KOPT-K1 (cell line): ENCODE results near the gene TTF2.

ENCODE experiments used
- H3K27ac ChIP-seq: fragments of 200-600 bp; sonication (generic); 2 replicates; pipeline ENCODE4 v1.5.1; 2016; ENCODE audit warnings: antibody characterized with exemption, mild to moderate bottlenecking, low read depth, low read length; ENCODE audit not compliant: poor library complexity, severe bottlenecking
- H3K36me3 ChIP-seq: fragments of 200-600 bp; sonication (generic); 2 replicates; pipeline ENCODE4 v1.5.1; 2017; ENCODE audit warnings: antibody characterized with exemption, mild to moderate bottlenecking, low read length, moderate library complexity; ENCODE audit not compliant: insufficient read depth
- H3K9me3 ChIP-seq: fragments of 200-600 bp; sonication (generic); 2 replicates; pipeline ENCODE4 v1.5.1; 2017; ENCODE audit warnings: antibody characterized with exemption, low read length, mild to moderate bottlenecking; ENCODE audit not compliant: insufficient read depth, poor library complexity, severe bottlenecking

Gene TTF2

DNA sequence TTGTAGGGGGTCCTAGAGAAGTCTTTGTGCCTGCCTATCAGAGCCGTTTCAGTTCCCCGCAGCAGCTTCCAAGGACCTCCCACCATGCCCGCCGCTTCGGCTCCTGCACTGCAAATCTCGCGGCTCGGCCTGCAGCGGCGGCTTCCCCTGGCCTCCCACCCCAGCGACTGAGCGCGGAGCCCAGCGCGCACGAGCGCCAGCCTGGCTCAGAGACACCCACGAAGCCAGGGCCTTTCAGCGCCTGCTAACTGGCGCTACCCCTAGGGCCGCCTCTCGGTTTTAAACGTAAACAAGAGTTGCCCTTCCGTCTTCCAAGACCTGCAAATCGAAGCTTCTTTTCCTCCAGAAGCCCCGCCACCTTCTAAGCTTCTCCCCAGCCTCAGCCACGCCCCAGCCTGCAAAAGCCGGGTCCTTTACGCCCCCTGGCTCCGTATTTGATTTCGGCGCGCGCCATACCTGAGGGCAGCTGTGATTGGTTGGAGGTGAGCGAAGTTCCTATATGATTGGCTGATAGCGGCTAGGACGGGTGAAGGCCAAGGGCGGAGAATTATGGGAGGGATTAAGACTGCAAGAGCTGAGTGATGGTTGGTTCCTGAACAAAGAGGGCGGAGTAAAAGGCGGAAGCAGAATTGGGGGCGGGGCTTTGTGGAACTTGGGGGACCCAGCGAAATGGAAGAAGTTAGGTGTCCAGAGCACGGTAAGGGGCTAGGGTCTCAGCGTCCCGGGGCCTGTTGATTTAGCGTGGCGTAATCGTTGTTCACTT is at the start of gene TTF2:
Gene TTF2 (plus strand): TSS at position 649 of the 763 bp plus-strand sequence. CDS start 21 bp downstream, at position 670.
- Histone ChIP-seq H3K36me3 (peaks cover 37% of the 10 kb centered on the region), H3K9me3 (no peaks in the 10 kb centered on the region), H3K27ac (peak within 1 kb of the TSS; percentile 95)

DNA sequence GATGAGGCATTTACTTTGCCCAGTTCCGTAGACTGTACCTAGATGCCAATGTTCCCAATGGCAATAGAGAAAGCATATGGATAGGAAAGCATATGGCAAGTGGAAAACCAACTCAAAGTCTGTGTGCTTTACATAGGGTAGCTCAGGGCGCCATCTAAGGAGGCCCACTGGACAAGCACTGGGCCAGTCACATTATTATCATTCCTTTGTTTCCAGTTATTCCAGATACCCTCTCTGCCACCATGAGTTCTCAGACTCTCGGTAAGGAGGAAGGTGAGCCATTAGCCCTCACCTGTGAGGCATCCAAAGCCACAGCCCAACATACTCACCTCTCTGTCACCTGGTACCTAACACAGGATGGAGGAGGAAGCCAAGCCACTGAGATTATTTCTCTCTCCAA is 48.8 kb upstream of the TTF2 start:
- no peaks in the 10 kb centered on the region for H3K36me3 ChIP-seq
- no peak overlapping the region for H3K27ac ChIP-seq
- no peaks in the 10 kb centered on the region for H3K9me3 ChIP-seq

DNA sequence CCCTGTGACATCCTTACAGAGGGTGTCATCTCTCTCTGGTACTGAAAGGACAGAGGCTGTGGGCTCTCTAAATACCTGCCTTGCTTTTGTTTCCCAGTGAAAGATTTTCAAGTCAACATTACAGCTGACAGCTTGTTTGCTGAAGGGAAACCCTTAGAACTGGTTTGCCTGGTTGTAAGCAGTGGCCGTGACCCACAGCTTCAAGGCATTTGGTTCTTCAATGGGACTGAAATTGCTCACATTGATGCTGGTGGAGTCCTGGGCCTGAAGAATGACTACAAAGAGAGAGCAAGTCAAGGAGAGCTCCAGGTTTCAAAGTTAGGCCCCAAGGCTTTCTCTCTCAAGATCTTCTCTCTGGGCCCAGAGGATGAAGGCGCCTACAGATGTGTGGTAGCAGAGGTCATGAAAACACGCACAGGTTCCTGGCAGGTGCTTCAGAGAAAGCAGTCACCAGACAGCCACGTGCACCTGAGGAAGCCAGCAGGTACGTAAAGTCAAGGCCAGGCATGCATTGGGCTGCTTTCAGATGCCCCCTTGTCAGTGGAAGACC is 46.7 kb upstream of the TTF2 start:
- H3K27ac ChIP-seq = no peak overlapping the region

DNA sequence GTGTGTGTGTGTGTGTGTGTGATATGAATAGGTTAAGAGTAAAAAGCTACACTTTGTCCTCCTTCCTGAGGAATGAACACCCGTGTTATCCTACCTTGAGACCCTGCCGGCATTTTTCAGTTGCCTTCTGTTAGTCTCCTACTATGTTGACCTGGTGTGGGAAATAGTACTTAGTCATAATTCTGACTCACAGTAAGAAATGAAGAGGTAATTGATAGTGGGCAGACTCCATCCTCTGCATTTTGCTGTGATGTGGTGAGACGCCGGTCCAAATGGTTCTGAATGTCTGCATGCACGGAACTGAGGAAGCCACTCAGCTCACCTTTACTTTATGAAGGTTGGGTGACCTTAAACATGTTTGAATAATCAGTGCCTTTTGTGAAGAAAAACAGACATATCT is 45.9 kb upstream of the TTF2 start:
- Histone ChIP-seq H3K36me3 (no peaks in the 10 kb centered on the region), H3K27ac (no peak overlapping the region), H3K9me3 (no peaks in the 10 kb centered on the region)

More for the DNA sequence above, 46.7 kb upstream of the TTF2 start:
- Histone ChIP-seq H3K9me3 (no peaks in the 10 kb centered on the region), H3K36me3 (no peaks in the 10 kb centered on the region)

DNA sequence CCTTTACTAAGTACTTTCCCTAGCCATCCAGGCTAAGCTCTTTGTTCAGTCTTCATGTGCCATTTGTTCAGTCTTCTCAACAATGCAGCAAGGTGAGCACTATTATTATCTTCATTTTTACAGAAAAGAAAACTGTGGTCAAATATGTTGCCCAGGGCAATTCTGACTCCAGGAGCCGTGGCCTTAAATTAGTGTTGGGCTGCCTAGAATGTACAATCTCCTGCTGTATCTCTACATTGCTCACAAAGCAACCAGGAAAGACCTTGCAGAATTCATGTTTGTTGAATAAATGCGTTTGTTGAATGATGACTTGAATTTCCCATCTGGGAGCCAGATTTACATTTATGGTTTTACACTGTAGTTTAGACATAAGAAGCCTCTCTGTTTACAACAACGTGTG is 44.4 kb upstream of the TTF2 start:
- no peaks in the 10 kb centered on the region for H3K9me3 ChIP-seq
- H3K27ac ChIP-seq = no peak overlapping the region
- no peaks in the 10 kb centered on the region for H3K36me3 ChIP-seq

DNA sequence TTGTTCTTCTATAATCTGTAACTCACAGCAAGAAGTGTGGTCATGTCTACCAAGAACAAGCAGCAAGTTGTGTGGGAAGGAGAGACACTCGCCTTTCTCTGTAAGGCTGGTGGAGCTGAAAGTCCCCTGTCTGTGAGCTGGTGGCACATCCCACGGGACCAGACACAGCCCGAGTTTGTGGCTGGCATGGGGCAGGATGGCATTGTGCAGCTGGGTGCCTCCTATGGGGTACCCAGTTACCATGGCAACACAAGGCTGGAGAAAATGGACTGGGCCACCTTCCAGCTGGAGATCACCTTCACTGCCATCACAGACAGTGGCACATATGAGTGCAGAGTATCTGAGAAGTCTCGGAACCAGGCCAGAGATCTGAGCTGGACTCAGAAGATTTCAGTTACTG is 43.1 kb upstream of the TTF2 start:
- Histone ChIP-seq H3K27ac (no peak overlapping the region), H3K36me3 (no peaks in the 10 kb centered on the region), H3K9me3 (no peaks in the 10 kb centered on the region)

DNA sequence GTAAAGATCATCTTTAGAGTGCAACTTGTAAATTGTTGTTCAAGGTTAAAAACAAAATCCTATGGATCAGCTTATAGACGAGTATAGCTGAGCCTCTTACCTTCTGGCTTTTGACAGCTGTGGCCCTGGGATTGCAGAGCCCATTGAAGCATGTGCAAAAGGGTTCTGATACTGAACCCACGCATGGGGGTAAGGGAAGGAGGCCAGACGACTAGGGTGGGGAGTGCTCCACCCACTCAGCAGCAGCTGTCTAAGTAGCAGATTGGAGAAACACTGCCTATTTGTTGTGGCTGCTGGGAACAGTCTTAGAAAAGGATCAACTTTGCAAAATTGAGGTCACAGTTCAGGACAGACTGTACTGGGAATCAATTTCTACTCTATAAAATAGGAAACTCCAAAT is 42.5 kb upstream of the TTF2 start:
- no peaks in the 10 kb centered on the region for H3K36me3 ChIP-seq
- no peaks in the 10 kb centered on the region for H3K9me3 ChIP-seq
- H3K27ac ChIP-seq = no peak overlapping the region

DNA sequence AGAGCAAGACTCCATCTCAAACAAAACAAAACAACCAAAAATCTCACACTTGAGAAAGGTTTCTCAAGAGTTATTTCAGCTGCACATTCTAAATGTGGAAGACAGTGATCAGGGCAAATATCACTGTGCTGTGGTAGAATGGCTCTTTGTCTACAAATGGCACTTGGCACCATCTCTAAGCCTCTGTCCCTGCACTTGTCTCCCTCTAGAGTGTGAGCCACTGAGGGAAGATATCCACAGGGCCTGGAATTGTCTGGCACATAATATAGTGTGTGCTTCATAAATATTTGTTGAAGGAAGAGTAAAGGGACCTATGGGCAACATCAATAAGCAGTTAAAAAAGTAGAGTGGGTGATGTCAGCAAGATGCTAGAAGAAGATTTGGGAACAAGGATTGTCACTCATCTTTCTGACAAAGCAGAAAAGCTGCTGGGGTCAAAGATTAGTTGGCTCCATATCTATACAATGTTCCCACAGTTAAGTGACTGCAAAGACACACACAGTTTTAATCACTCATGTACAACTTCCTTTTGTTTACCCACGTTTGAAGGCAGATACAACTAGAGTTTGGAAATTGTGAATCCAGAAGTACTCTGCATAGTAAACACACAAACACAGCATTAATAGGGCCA is 39.5 kb upstream of the TTF2 start:
- no peaks in the 10 kb centered on the region for H3K9me3 ChIP-seq
- no peak overlapping the region for H3K27ac ChIP-seq
- H3K36me3 ChIP-seq = no peaks in the 10 kb centered on the region

DNA sequence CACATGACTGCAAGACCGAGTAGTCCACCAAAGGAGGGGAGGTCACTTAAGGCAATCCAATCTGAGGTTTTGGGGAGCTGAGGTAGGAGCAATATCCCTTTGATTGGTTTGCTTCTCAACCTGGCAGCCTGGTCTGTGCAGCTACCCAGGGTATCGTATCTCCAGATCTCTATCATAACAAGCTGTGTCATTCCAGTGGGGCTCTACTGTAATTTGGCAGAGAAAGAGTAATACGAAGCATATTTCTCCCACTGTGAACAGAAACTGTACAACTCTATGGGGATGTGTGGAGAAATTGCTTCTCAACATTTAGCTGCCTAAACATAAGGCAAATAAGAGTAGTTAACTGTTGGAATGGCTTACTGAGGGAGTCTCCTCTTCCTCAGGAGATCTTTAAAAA is 38.0 kb upstream of the TTF2 start:
- no peaks in the 10 kb centered on the region for H3K9me3 ChIP-seq
- H3K36me3 ChIP-seq = no peaks in the 10 kb centered on the region
- H3K27ac ChIP-seq = no peak overlapping the region

DNA sequence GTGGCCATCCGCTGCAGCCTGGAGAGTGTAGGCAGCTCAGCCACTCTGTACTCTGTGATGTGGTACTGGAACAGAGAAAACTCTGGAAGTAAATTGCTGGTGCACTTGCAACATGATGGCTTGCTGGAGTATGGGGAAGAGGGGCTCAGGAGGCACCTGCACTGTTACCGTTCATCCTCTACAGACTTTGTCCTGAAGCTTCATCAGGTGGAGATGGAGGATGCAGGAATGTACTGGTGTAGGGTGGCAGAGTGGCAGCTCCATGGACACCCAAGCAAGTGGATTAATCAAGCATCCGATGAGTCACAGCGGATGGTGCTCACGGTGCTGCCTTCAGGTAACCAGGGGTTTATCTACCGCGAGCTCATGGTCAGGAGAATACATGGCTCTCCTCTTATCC is 34.6 kb upstream of the TTF2 start:
- H3K27ac ChIP-seq = no peak overlapping the region
- no peaks in the 10 kb centered on the region for H3K36me3 ChIP-seq
- no peaks in the 10 kb centered on the region for H3K9me3 ChIP-seq

DNA sequence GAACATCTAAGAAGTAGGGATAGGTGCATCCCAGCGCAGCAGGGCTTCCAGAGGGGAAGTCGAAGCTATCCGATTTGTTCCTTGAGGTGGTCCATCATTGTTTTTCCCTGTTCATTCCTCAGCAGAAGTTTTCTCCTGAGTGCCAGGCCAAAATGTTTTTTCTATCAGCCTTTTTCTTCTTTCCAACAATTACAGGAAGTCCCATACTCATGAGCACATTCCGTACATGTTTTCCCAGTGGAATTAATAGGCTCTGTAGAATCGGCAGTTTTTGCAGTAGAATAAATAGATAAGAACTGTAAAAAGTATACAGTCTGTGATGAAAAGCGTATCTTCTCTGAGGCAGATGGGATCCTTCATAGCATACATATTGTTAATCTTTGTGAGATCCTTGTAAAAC is 33.8 kb upstream of the TTF2 start:
- H3K27ac ChIP-seq = no peak overlapping the region
- no peaks in the 10 kb centered on the region for H3K9me3 ChIP-seq
- H3K36me3 ChIP-seq = no peaks in the 10 kb centered on the region

DNA sequence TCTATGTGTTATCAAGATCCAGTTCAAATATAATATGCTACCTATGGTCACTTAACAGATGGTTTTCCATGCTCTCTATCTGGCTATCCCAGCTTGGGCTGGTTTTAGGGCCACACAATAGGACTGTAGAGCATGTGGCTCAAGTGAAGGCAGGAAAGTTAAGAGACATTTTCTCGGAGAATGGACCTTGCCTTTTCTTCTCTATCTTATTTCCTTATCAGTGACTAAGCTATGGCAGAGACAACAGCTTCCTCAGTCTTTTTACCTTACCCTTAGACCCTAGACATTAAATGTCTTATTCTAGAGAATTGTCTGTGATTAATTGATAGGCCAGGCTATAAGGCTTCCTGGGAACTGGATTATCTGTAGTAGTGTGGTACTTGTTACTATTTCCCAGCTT is 30.4 kb upstream of the TTF2 start:
- Histone ChIP-seq H3K9me3 (no peaks in the 10 kb centered on the region), H3K36me3 (no peaks in the 10 kb centered on the region), H3K27ac (no peak overlapping the region)

DNA sequence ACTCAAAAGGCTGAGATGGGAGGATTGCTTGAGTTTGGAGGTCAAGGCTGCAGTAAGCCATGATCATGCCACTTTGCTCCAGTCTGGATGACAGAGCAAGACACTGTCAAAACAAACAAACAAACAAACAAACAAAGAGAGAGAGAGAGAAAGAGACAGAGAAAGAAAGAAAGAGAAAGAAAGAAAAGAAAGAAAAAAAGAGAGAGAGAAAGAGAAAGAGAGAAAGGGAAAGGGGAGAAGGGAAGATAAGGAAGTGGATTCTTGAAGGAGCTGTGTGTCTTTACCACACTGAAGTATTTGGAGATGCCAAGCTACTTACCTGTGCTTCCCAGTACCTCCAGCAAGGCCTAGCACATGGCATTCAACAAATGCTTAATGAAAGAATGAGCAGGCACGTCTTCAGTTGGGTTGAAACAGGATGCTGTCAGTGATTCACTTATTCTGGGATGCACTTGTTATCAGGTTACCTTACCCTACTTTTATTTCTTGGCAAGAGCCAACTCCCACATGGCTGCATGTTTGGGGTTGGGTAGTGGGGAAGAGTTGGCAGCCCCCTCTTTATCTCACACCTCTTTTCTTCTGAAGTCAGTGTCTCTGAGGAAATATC is 29.8 kb upstream of the TTF2 start:
- Histone ChIP-seq H3K36me3 (no peaks in the 10 kb centered on the region), H3K9me3 (no peaks in the 10 kb centered on the region), H3K27ac (no peak overlapping the region)

DNA sequence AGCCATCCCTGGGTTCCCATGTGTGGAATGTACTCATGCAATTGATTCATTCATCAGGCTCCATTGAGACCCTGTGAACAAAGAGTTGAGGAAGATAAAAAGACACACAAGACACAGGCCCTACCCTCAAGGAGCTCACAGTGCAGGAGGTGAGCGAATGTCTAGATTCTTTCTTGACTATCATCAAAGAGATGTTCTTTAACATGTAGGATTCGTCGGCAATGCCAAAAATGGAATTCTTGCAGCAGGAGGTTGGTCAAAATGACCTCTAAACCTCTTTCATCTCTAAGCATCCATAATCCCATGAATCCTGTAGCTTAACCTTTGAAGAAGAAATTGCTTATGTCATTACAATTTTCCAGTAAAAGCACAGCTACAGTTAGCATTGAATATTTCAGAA is 27.9 kb upstream of the TTF2 start:
- H3K9me3 ChIP-seq = no peaks in the 10 kb centered on the region
- H3K36me3 ChIP-seq = no peaks in the 10 kb centered on the region
- no peak overlapping the region for H3K27ac ChIP-seq

DNA sequence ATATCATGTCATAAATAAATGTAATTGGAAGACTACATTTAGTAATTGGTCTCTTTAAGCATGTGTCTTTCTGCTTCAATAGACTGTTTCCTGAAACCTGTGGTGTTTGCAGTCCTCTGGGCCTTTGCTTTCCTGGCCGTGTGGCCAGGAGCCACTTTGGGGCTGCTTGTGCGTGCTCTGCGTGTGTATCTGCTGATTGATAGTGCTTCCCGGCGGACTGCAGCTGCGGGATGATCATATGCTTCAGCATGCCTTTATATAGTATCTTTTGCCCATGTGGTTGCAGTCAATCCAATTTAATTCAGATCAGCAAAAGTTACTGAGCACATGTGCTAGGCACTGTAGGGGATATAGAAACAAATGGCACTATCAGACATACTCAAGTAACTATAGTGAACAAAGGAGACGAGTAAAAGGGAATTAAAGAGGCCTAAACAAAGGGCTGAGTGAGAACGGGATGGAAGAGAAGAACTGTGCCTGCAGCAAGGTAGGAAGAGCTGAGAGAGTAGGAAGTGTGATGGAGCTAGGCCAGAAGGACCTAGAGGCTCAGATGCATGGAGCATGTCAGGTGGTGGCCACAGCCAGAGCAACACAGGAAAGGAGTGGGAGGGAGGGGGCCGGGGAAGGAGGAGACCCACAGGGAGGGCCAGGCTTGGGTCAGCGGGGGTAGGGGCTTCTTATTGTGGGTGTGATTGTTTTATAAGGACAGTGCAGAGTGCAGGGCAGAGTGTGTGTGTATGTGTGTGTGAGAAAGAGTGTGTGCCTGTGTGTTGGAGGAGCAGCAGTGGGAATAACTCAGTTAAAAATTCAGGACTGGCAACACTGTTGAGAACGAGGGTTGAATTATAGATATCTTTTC is 27.2 kb upstream of the TTF2 start:
- Histone ChIP-seq H3K9me3 (no peaks in the 10 kb centered on the region), H3K27ac (no peak overlapping the region), H3K36me3 (no peaks in the 10 kb centered on the region)
